Measurements from ENCODE around the gene PRR19.
"Not testable (repeated sequence)": the region's sequence is repeated elsewhere in the genome, so short reads cannot be mapped to it uniquely, and the experiment has no call there.

PRR19 gene

DNA sequence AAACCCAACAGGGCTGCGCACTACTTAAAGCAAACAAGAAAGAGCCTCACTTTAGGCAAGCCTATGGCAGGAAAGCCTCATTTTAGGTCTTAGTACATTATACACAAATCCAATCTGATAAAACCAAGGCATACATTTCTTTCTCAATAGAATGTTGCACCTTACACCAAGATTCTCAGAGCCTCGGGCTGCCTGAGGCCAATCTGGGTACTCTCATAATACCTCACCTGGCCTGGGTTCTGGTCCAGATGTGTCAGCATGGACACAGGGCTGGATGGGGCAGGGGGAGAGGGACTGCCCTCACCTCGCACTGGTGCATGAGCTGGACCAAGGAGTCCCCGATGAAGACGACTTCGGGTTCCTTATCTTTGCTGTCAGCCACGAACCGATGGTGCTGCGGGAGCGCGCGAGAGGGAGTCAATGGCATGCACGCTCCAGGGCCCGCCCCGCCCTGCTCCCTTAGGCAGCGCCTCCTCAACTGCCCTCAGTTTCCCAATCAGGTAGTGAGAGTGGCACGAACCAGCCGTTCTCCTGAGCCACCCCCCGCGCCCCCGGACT, at the start of gene PRR19:
Gene PRR19 (plus strand): TSS at position 487 of the 558 bp plus-strand sequence. CDS start 7,453 bp downstream, outside the sequence.
- in situ Hi-C loops (cut with HindIII; ENCODE audit: low pct_unique_long_range_greater_than_20kb, low sequenced_read_pairs) = no loop called here
- peak in 1 of 2 experiments; percentile 64 for DNase-seq (ENCODE audit: low read depth in 1 of 2, low spot score in 1 of 2)
- TF ChIP-seq JUND (IDR thresholded peaks at IDR 0.05; ENCODE audit: low read depth) = no peak

GRCh38 chr19:42252365-42253244, 49.3 kb upstream of the PRR19 start:
- no peak for DNase-seq (ENCODE audit: low read depth in 1 of 2, low spot score in 1 of 2)
- in situ Hi-C loops (cut with HindIII; ENCODE audit: low pct_unique_long_range_greater_than_20kb, low sequenced_read_pairs) = no loop called here
- TF ChIP-seq JUND (IDR thresholded peaks at IDR 0.05; ENCODE audit: low read depth) = no peak

- TF ChIP-seq JUND (IDR thresholded peaks at IDR 0.05; ENCODE audit: low read depth) = no peak
- in situ Hi-C loops (cut with HindIII; ENCODE audit: low pct_unique_long_range_greater_than_20kb, low sequenced_read_pairs) = no loop called here
- DNase-seq (ENCODE audit: low read depth in 1 of 2, low spot score in 1 of 2) = peak in 1 of 2 experiments; percentile 47
Measured at GRCh38 chr19:42253245-42254088, 48.5 kb upstream of the PRR19 start.

GRCh38 chr19:42254089-42254849, 47.7 kb upstream of the PRR19 start:
- in situ Hi-C loops (cut with HindIII; ENCODE audit: low pct_unique_long_range_greater_than_20kb, low sequenced_read_pairs) = no loop called here
- no peak for TF ChIP-seq JUND (IDR thresholded peaks at IDR 0.05; ENCODE audit: low read depth)
- peak in 1 of 2 experiments; percentile 62 for DNase-seq (ENCODE audit: low read depth in 1 of 2, low spot score in 1 of 2)

- peak; percentile 76 to 93 for DNase-seq (ENCODE audit: low read depth in 1 of 2, low spot score in 1 of 2)
- in situ Hi-C loops (cut with HindIII; ENCODE audit: low pct_unique_long_range_greater_than_20kb, low sequenced_read_pairs) = no loop called here
- TF ChIP-seq JUND (IDR thresholded peaks at IDR 0.05; ENCODE audit: low read depth) = no peak
Measured at GRCh38 chr19:42254850-42255765, 46.8 kb upstream of the PRR19 start, which contains the start of gene ERF. Gene ERF (minus strand): TSS chr19:42255128. CDS start chr19:42254999, 129 bp downstream.

GRCh38 chr19:42255766-42256745, 45.9 kb upstream of the PRR19 start:
- in situ Hi-C loops (cut with HindIII; ENCODE audit: low pct_unique_long_range_greater_than_20kb, low sequenced_read_pairs) = no loop called here
- DNase-seq (ENCODE audit: low read depth in 1 of 2, low spot score in 1 of 2) = peak in 1 of 2 experiments; percentile 38
- TF ChIP-seq JUND (IDR thresholded peaks at IDR 0.05; ENCODE audit: low read depth) = no peak

DNA sequence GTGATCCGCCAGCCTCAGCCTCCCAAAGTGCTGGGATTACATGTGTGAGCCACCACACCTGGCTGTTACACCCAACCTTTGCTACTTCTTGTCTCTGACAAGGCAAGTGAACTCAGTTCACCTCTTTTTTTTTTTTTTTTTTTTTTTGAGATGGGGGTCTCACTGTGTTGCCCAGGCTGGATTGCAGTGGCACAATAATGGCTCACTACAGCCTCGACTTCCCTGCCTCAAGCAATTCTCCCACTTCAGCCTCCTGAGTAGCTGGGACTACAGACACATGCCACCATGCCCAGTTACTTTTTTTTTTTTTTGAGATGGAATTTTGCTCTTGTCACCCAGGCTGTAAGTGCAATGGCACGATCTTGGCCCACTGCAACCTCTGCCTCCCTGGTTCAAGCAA, 44.1 kb upstream of the PRR19 start:
- in situ Hi-C loops (cut with HindIII; ENCODE audit: low pct_unique_long_range_greater_than_20kb, low sequenced_read_pairs); DNase-seq (ENCODE audit: low read depth in 1 of 2, low spot score in 1 of 2): not testable (repeated sequence)

DNA sequence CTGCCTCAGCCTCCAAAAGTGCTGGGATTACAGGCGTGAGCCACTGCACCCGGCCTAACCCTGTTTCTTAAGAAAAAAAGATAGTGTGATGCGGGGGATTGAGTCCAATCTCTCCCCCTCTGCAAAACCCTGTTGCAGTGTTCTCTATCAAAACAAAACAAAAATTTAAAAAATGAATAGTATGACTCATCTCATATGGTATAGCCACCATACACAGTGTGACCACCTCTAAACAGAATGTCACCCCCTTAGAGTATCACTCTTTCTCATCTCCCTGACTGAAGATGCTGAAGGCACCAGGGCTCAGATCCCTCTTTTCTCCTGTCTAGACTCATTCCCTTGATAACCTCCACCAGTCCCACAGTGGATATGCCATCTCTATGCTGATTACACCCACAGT, 40.2 kb upstream of the PRR19 start:
- TF ChIP-seq JUND (IDR thresholded peaks at IDR 0.05; ENCODE audit: low read depth) = no peak
- DNase-seq (ENCODE audit: low read depth in 1 of 2, low spot score in 1 of 2) = no peak
- in situ Hi-C loops (cut with HindIII; ENCODE audit: low pct_unique_long_range_greater_than_20kb, low sequenced_read_pairs) = no loop called here

DNA sequence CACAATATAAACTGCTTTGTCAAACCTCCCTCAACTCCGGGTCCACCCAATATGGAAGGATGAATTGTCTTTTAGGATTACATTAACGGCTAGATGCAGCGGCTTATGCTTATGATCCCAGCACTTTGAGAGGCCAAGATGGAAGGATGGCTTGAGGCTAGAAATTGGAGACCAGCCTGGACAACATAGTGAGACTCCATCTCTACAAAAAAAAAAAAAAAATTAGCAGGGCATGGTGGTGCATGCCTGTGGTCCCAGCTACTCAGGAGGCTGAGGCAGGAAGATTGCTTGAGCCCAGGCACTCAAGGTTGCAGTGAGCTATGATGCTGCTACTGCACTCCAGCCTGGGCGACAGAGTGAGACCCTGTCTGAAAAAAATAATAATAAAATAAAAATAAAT, 35.8 kb upstream of the PRR19 start:
- in situ Hi-C loops (cut with HindIII; ENCODE audit: low pct_unique_long_range_greater_than_20kb, low sequenced_read_pairs); DNase-seq (ENCODE audit: low read depth in 1 of 2, low spot score in 1 of 2): not testable (repeated sequence)

DNA sequence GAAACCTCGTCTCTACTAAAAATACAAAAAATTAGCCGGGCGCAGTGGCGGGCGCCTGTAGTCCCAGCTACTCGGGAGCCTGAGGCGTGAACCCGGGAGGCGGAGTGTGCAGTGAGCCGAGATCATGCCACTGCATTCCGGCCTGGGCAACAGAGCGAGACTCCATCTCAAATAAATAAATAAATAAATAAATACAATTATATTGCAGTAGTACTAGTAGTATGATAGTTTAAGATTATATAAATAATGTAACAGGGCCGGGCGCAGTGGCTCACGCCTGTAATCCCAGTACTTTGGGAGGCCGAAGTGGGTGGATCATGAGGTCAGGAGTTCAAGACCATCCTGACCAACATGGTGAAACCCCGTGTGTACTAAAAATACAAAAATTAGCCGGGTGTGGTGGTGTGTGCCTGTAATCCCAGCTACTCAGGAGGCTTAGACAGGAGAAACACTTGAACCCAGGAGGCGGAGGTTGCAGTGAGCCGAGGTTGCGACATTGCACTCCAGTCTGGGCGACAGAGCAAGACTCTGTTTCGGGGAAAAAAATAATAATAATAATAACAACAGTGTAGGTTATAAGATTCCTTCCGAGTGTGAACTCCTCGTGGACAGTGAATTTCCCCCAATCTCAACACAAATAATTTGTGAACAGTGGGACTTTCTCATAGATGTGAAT, 34.9 kb upstream of the PRR19 start:
- DNase-seq (ENCODE audit: low read depth in 1 of 2, low spot score in 1 of 2); in situ Hi-C loops (cut with HindIII; ENCODE audit: low pct_unique_long_range_greater_than_20kb, low sequenced_read_pairs): not testable (repeated sequence)
